ENCODE measurements around the gene MIER3.

The MIER3 gene

GRCh38 chr5:56893251-56893951 lies 58.5 kb downstream of the MIER3 start:
- no peak for DNase-seq

DNA sequence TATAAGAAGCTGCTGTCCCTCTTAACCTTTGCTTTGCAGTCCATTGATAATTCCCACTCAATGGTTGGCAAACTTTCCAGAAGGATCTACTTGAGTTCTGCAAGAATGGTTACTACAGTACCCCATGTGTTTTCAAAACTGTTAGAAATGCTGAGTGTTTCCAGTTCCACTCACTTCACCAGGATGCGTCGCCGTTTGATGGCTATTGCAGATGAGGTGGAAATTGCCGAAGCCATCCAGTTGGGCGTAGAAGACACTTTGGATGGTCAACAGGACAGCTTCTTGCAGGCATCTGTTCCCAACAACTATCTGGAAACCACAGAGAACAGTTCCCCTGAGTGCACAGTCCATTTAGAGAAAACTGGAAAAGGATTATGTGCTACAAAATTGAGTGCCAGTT lies 70.4 kb downstream of the MIER3 start:
- no peak for DNase-seq

DNA sequence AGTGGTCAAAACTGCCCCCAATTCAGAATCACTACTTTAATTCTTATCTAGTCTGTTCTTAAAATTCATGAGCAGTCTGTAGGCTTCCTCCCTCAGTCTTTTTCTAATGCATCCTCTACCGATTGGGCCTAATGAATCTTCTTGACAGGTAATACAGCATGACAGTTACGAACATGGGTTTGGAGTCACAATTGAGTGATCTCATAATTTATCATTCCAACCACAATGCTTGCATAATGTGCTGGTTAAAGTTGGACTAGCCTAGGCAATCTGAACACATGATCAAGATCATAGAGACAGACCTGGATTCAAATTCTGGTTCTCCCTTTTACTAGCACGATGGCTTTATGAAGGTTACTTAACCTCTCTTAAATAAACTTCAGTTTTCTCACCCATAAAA lies 75.6 kb downstream of the MIER3 start:
- DNase-seq = no peak

DNA sequence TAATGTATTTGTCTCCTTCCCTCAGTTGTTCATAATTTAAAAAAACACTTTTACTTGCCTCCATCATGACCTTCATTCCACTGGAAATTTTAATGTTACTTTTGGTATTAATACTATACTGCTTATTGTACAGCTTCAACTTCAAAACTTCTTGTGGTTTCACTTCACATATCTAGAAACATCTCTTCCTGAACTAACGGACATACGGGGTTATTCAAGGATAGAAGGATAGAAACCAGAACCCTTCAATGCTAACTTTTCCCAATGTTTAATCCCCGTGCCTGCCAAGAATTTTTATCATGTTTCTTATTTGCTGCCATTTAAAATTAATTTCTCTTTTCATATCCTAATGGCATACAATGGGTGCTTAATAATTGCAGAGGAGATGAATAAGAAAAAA lies 78.9 kb downstream of the MIER3 start:
- DNase-seq = no peak

GRCh38 chr5:56871777-56872176 lies 80.1 kb downstream of the MIER3 start:
- DNase-seq = no peak
